ENCODE data around the gene CTNNA2.
"Not testable (repeated sequence)": the region's sequence is repeated elsewhere in the genome, so short reads cannot be mapped to it uniquely, and the experiment has no call there.

The CTNNA2 gene

DNA sequence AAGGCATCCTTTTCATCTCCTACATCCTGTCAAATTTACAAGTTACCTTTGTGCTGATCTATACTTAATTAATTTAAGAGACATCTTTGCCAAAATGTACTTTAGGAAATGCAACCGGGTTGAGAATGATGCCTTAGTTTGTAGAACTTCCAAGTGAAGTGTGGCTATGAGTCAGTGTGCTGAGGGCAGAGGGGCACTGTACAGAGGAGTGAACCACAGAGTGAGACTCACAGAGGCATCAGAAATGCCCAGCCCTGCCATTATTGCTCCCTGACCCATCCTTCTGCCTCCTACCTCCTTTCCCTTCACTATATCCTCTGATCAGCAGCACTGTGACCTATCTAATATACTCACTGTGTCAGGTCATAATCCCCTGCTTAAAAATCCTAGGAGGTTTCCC, 471.6 kb downstream of the CTNNA2 start:
- no peak for DNase-seq (ENCODE audit: low read depth)

DNA sequence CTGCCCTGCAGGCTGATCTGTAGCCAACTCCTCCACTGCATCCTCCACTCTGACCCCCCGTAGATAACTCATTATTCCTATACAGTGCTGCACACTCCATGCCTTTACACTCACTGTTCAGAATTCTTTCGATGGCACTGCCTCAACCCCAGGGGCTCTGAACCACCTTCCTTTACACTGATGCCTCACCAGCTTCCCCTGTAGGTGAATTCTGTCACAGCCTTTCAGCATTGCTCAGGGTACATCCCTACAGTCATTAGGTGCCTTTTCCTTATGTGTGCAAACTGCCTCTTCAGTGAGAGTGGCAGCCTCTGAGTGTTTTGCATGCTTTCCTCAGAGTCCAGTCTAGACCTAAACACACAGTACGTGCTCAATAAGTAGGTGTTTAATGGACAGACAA, 472.3 kb downstream of the CTNNA2 start:
- no peak for DNase-seq (ENCODE audit: low read depth)

DNA sequence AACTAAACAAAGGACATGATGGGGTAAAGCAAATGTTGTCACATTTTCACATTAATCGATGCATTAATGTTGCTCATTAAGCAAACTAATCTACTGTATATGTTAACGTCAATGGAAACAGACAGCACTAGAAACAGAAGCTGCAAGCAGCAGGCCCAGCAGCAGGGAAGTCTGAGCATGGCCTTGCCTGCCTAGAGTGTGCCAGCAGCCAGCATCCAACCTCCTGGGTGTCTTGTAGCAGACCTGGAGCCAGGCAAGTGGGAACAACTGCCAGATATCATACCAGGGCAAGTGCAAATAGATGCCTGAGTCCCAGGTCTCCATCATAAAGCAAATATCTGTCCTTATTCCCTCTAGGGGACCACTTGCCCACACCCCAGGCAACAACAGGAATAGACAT, 472.7 kb downstream of the CTNNA2 start:
- DNase-seq (ENCODE audit: low read depth): no peak

DNA sequence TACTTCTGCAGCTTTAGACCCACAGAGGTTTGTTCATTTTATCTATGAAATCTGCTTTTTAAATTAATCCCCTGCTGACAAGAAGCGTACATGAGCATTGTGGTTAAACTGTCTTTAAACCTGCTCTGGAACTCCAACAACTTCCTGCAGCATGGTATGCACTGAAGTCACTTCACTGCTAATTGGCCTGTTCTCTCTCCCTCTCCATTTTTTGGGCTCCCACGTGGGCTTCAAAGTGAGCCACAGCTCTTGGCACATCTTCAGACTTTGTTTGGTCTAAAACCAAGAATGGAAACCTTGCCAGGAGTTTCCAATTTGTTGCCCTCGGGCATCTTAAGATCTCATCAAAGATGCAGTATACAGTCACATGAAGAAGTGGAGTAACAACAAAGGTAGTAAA, 480.3 kb downstream of the CTNNA2 start:
- no peak for DNase-seq (ENCODE audit: low read depth)

DNA sequence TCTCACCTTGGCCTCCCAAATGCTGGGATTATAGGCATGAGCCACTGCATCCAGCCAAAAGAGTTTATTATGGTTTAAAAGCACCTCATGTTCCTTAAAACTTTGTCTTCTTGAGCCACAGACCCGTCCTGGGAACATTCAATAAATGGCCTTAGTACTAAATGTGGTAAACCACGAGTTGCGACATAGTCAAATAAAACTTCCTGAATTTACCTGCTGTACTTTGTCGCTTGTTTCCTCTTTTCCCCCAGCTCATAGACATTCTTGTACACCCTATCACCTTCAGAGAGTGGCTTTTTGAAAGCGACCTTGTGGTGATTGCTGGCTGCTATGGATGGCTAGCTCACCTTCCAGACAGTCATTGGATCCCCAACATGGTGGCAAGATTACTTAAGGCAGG, 481.3 kb downstream of the CTNNA2 start:
- DNase-seq (ENCODE audit: low read depth): no peak

DNA sequence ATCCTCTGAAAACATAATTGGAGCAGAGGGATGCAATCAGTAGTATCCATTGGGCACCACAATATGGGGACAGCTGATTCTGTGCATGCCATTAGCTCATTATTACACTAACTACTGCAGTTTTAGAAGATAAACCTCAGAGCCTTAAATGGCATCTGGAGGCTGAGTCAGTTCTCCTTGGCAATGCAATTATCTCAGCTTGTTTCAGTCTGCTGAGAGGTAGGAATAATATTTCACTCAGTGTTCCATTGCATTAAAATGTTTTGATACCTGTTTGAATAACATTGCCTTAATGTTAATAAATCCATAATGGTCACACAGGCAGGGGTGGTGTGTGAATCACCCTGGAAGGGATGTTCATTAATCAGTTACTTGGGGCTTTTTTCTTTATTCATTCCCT, 482.1 kb downstream of the CTNNA2 start:
- DNase-seq (ENCODE audit: low read depth): no peak

DNA sequence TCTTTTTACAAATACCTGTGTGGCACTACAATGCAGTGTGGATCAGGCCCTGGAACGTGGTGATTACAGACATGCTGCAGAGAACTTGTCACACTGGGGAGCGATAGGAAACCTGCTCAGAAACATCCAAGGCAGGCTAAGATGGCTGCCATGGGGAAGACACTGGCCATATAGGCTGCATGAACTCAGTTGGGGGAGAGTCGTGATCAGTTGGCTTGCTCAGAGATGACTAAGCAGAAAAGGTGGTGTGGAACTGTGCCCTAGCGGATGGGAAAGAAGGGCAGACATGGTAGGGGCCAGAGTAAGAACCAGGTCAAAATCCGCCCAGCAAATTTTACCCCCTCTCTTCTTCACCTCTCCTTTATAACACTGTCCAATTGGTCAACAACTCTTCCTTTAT, 483.9 kb downstream of the CTNNA2 start:
- DNase-seq (ENCODE audit: low read depth): no peak

DNA sequence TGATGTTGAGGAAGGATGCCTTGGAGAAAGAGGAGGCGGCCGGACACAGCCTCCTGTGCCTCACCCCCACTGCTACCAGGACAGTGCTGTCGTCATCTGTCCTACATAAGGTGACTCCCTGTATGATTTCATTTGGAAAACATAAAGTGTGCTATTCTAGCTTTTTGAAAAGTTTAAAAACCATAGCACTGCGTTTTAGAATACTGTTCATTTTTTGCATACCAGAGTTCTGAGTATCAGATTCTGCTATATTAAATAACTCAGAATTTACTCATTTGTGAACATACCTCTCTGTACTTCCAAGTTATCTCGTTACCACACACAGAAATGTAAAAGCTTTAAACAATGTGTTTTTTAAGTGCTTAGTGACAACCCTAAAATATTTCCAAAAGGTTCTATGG, 488.9 kb downstream of the CTNNA2 start:
- no peak for DNase-seq (ENCODE audit: low read depth)

DNA sequence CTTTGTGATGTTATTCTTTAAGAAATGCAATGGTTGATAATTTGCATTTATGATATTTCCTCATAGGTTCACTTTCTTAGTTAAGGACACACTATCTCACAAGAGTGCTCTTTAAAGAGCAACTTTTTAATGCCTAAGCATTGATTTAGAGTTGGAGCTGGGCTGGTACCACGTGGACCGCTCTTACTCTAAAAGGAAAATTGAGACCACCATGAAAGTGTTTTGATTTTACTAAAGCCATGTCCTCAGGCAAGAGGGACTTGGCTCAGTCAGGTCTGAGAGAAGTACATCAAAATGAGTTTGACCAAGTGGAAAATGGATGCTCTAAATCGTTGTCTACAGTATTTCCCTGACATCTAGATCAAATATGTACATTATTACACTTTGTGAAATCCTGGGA, 489.3 kb downstream of the CTNNA2 start:
- no peak for DNase-seq (ENCODE audit: low read depth)

DNA sequence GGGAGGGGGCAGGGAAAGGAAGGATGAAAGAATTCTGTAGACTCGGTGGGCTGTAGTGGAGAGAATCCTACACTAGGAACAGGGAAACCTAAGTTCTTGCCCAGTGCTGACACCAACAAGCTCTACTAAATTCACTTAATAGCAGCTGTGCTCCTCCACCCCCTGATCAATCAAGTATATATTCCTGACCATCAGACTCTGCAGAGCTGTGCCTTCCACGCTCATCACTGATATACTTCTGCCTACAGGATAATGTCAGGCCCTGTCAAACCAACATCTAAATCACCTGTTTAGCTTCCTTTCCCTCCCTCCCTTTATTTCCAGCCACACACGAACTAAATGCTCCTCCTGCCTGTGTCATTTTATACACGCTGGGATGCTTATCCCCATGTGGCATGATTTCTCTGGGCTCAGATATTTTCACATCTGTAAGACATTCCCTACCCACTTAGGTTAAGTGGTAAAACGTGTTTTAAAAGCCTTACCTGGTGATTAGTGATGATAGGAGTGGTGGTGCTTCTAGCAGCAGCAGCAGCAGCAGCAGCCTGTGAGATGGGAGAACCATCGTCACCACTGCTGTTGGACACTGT, 489.8 kb downstream of the CTNNA2 start:
- DNase-seq (ENCODE audit: low read depth): no peak

DNA sequence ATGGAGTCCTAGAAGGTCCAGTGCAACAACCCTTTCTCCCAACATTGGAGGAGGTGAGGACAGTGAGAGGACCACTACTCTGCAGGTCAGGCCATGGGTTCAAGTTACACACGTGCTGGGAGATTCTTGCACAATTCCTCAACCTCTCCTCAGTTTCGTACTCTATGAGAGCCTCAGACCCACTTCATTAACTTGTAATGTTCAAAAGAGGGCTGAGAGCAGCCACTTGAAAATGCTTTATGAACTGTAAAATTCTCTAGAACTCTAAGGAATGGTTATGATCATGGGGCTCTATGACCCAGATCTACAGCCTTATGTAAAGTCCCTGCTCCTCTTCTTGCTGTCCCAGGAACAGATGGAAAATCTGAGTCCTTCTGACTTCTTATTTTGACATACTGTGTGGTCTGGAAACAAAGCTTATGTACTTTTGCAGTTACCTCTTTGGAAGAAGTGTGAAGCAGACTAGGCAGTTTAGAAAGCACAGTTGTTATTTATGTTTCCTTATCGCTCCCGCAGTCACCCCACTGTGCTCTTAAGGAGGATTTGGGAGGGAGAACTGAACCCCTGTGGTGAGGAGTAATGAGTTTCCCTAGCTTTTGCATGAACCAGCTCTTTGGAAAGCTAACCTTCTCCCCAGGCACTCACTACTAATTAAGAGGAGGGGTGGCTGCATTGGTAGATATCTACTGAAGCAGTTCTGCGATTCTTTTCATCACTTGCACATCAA, 495.1 kb downstream of the CTNNA2 start:
- DNase-seq (ENCODE audit: low read depth): no peak

DNA sequence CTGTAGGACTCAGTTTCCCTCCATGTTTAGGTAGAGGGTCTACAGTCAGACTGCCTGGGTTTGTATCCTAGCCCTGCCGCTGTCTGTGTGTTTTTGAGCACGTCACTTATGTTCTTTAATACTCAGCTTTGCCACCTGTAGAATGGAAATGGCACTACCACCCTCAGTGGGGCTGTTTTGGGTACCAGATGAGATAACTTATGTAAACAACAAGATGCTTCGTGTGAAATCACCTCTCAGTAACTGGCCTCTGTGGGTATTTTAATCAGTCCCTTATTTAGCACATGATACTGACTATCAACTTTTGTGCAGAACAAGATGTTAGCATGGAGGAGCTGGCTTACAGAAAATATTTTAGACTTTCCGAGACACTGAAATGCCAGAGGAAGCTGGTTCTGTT, 495.7 kb downstream of the CTNNA2 start:
- no peak for DNase-seq (ENCODE audit: low read depth)

DNA sequence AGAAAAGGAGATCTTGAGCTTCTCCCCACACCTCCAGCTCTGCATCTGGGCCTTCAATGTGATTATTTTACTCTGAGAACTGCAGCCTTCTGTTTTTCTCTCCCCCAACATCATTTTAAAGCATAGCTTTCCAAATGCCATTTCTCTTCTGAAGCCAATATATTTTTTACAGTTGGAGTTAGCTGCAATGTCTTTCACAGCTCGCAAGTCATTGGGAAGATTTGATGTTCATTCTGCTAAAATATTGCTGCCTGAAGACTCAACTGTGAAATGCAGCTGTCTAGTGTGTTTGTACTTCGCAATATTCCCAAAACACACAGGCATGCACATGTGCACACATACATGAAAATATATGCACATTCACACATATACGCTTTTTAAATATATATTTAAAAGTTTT, 496.4 kb downstream of the CTNNA2 start:
- DNase-seq (ENCODE audit: low read depth): no peak

DNA sequence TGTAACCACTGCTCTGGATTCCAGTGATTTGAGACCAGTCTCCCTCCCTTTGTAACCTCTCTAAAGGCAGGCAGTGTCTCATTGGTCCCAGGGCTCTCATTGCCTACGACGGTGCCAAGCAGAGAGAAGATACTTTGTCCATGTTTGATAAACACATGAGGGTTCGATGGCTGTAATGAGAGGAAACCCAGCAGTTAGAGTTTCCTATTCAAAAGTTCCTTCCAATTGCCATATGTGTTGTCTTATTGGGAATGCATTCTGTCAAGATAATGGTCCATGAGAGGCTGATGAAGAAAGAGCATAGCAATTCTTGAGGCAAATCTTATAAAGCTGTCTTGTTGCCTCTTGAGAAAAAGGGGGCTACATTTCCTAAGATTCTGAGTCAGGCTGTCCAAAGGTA, 499.2 kb downstream of the CTNNA2 start:
- no peak for DNase-seq (ENCODE audit: low read depth)

DNA sequence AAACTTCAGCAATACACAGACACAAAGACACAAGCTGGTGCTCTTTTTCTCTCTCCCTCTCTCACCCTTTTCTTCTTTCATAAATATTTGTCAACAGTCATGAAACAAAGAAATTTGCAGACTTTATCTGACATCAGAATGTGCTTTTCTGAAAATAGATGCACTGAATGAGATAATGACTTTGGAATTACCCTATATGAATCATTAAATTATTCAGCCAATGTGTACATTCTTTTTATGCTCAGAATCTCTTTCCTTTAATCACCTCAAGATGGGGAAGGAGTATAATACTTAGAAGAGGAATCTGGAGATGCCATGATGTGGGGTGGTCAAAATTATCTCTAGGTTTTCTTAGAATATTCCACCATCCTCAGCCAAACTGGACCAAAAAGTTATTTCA, 501.8 kb downstream of the CTNNA2 start:
- DNase-seq (ENCODE audit: low read depth): no peak

DNA sequence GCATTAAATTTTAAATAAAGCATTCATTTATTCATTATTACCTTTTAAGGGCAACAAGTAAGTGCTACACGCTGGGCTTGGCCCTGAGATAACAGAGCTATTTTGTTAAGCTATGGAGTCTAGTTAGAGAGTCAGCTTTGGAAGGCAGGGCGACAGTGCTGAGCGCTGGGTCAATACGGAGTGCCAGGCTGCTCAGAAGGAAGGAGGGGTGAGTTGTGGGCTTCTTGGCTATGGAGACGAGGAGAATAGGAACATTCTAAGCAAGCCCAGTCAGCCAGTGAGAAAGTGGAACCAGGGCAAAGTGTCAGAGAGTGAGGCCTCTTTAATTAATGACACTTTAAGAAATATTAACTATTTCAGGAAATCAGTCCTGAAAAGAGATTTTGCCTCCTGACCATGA, 503.3 kb downstream of the CTNNA2 start:
- DNase-seq (ENCODE audit: low read depth): no peak

DNA sequence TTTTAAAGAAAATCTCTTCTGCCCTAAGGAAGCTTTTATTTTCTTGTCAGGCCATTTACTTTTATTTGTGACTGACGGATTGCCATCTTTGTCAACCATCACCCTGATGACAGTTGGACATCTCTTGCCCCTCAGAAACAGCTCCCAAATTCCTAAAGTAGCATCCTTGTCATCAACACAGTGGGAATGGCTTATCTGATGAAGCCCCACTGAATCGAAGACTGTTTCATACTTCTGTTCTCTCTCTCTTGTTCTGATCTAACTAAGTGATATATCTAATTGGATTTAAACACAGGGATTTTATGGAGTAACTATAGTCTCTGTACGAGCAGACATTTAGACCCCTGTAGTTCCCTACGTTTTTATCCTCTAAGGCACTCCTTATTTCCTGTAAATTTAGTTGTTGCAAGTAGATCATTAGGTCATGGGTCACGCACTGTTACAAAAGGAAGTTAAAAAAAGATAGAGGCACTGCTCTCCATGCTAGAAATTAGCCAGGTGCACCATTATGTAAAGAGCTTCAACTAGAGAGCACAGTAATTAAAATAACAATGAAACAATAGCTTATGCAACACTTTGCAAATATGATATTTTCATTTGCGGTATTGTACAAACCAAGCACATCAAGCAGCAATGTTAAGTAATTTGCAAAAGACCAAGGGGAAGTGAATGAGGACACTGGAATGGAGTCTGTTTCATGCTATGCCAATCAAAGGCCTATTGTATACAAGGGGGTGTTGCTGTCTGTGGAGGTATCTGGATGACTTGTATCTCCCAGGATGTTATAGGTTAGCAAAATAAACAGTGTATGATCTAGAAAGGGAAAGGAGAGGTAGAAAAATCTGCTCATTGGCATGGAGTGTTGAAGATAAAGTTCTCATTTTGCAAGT, 507.0 kb downstream of the CTNNA2 start:
- no peak for DNase-seq (ENCODE audit: low read depth)

DNA sequence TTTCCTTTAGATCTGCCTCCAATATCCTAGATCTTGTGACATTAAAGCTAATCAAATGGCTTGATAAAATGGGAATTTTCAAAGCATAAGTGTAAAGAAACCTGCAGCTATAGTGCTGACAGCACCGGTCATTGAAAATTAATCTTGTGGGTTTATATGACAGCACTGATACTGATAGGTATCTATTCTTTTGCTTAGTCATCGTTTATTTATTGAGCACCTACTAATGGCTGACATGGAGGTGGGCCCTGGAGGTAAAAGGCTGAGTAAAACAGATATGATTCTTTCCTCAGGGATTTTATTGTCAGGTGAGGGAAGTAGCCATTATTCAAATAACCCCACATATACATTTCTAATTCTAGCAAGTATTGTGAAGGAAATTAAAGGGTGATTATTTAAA, 509.2 kb downstream of the CTNNA2 start:
- DNase-seq (ENCODE audit: low read depth): no peak

DNA sequence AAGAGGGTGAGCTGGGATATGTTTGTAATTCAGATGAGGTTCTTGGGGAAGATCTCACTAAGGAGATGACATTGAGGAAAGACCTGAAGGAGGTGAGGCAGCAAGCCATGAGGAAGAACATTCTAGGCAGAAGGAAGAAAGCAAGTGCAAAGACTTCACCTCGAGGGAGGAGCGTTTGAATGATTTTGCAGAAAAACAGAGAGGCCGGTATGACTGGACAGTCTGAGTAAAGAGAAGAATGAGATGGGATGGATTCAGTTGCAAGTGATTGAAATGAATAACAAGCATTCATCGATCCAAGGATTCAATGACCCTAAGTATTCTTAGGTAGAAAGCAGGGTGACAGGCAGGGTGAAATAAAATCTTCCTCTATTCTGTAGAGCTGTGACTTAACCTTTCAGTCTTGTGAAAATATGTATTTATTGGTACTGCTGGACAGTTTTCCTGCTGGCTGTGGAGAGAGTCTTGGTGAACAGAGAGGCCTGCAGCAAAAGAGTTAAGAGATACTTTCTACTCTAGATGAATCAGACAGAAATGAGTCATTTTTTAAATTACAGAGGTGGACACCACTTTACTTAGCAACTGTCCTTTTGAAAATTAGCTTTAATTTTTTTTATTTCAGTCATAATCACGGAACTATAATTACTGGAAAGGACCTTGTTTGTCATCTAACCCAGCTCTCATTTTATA, 513.3 kb downstream of the CTNNA2 start:
- DNase-seq (ENCODE audit: low read depth): no peak

DNA sequence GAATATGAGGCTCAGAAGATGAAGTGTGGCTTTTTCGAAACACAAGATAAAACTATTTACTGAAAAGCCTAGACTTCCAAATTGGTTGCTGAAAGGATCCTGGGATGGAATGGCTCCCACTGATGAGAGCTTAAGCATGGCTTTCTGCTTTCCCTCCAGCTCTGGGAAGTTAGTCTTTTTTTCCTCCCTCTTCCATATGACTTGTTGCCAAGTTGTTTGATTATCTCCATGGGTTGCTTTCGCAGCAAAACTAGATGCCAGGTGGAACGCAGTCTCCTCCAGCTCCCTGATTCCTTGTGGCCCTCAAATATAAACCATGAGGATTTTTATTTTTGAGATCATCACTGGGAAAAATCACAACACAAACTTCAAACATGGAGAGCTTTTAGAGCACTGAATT, 515.2 kb downstream of the CTNNA2 start:
- no peak for DNase-seq (ENCODE audit: low read depth)

DNA sequence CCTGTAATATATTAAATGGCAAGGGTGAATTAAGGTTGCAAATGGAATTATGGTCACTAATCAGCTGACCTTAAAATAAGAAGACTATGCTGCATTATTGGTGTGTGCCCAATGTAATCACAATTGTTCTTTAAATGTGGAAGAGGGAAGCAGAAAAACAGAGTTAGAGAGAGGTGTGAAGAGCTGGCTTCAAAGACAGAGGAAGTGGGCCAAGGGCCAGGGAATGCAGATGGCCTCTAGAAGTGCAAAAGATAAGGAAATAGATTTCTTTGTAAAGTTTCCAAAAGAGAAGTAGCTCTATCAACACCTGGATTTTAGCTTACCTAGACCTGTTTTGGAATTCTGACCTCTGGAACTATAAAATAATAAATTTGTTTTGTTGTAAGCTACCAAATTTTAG, 515.7 kb downstream of the CTNNA2 start:
- DNase-seq (ENCODE audit: low read depth): no peak

DNA sequence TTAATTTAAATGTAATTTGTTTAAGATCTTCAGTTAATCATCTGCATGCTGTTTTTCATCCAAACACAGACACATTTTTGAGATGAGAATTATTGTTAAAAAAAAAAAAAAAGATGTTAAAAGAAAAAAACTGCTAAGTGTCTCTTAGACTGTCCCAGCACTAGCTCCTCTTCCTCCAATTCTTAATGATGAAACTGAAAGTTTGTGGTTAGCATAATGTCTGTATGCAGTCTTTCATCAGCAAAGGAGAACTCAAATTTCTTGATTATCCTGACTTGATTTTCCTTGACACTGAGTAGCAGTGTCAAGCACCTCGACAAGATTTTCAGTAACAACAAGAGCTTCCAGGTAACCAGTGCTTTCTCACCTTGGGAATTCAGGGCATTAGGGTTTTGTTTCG, 517.3 kb downstream of the CTNNA2 start:
- no peak for DNase-seq (ENCODE audit: low read depth)

DNA sequence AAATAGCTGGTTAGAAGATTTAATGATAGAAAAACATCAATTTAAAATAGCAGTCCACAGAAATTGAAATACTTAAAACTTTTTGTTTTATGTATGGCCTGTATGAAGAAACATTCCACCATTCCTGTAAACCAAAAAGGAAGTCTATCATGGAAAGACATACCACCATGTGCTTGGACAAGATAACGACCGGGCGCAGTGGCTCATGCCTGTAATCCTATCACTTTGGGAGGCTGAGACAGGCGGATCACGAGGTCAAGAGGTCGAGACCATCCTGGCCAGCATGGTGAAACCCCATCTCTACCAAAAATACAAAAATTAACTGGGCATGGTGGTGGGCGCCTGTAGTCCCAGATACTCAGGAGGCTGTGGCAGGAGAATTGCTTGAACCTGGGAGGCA, 519.8 kb downstream of the CTNNA2 start:
- DNase-seq (ENCODE audit: low read depth): not testable (repeated sequence)

Measured in activated T-helper 9 cell treated with anti-CD3 and anti-CD28 coated beads, Interleukin-2, amount 50 U/mL, for 16 hours (primary cell).